K562 (cell line): Measurements from ENCODE around the gene ABI3BP. TPM values are rescaled to one million over a fixed set of nuclear protein-coding genes. Genes with fewer than 3 reads are reported as not detected.

ENCODE experiments used
- ATAC-seq: fragments of 200-7000 bp; cut with Tn5 transposase; 3 replicates; pipeline ENCODE4 v1.9.1; 2020; ENCODE audit warnings: moderate library complexity
- BruUV-seq: library from RNA; stranded (reverse); fragments of 400-500 nt; replicated peaks from 2 replicates; lab custom pipeline; 2021; lab: Mats Ljungman, UMichigan
- CTCF ChIA-PET: fragments of 300-600 bp; formaldehyde crosslinking; extraction: SDS; loops from one replicate; lab custom pipeline; 2021; ENCODE audit warnings: low intra/inter-chr PET ratio; lab: Yijun Ruan, JAX
- POLR2A ChIA-PET: fragments of 300-600, 350-650 bp; sonication (Branson Sonifier 250); formaldehyde crosslinking; extraction: SDS; loops from one replicate; lab custom pipeline; 2021; ENCODE audit warnings: antibody characterized with exemption, inconsistent platforms; lab: Yijun Ruan, JAX
- DNase-seq, 4 experiments: peaks; one replicate each; pipeline versions ENCODE4 v3.0.0 to v3.0.0-alpha.2; 2011 to 2018; ENCODE audit warnings: low spot score in 3 of 4, mixed read lengths in 3 of 4; ENCODE audit errors: extremely low read depth in 1 of 4
- FAIRE-seq: peaks from 2 replicates; lab custom pipeline; 2011; peaks lifted over from hg19 to GRCh38; lab: Jason Lieb, UNC
- H2AFZ ChIP-seq: 2 replicates; pipeline ENCODE4 v1.6.0; 2011; ENCODE audit warnings: low read depth, low read length, control low read depth, inconsistent platforms
- H3K27ac ChIP-seq: fragments of 200-600 bp; 3 replicates; pipeline ENCODE4 v1.8.0; 2011; ENCODE audit warnings: low read depth, mild to moderate bottlenecking, control low read depth, inconsistent platforms, low read length, moderate library complexity, mixed read lengths; ENCODE audit errors: extremely low read depth
- H3K27me3 ChIP-seq, 2 experiments: fragments of 300-600 bp in 1 of 2; 2 replicates in 1 of 2; 3 replicates in 1 of 2; pipeline versions ENCODE4 v1.6.0 to v1.8.0; 2011; ENCODE audit warnings: inconsistent platforms in 2 of 2, low read length in 2 of 2, mild to moderate bottlenecking in 1 of 2, mixed read lengths in 1 of 2, moderate library complexity in 1 of 2; ENCODE audit not compliant: control insufficient read depth in 2 of 2, insufficient read depth in 2 of 2
- H3K36me3 ChIP-seq: fragments of 300-600 bp; 3 replicates; pipeline ENCODE4 v1.8.0; 2011; ENCODE audit warnings: mild to moderate bottlenecking, low read length, inconsistent platforms; ENCODE audit not compliant: control insufficient read depth, insufficient read depth
- H3K4me1 ChIP-seq, 2 experiments: fragments of 200-600 bp in 1 of 2; replicated peaks in 1 of 2; 2 replicates in 1 of 2; 3 replicates in 1 of 2; pipeline versions ENCODE4 v1.5.1 to v1.8.0; 2011; ENCODE audit warnings: inconsistent platforms in 2 of 2, low read length in 2 of 2, mild to moderate bottlenecking in 1 of 2, mixed read lengths in 1 of 2, moderate library complexity in 1 of 2; ENCODE audit not compliant: control insufficient read depth in 2 of 2, insufficient read depth in 2 of 2
- H3K4me2 ChIP-seq: 2 replicates; pipeline ENCODE4 v1.6.1; 2011; ENCODE audit warnings: low read length, control low read depth, inconsistent platforms, mixed read lengths; ENCODE audit not compliant: insufficient read depth
- H3K4me3 ChIP-seq: fragments of 200-600 bp; sonication (generic), shearing (Covaris generic); 2 replicates; pipeline ENCODE4 v1.5.1; 2016; ENCODE audit warnings: control low read depth, inconsistent platforms
- H3K79me2 ChIP-seq: fragments of 200-600 bp; 3 replicates; pipeline ENCODE4 v1.8.0; 2011; ENCODE audit warnings: low read length, inconsistent platforms; ENCODE audit not compliant: control insufficient read depth, insufficient read depth
- H3K9ac ChIP-seq, 2 experiments: 2 replicates each; pipeline versions ENCODE4 v1.6.0 to v1.6.1; 2011; ENCODE audit warnings: low read depth in 2 of 2, low read length in 2 of 2, control low read depth in 1 of 2, inconsistent platforms in 1 of 2, mild to moderate bottlenecking in 1 of 2, mixed read lengths in 1 of 2; ENCODE audit not compliant: insufficient read depth in 1 of 2
- H3K9me1 ChIP-seq: one replicate; pipeline ENCODE4 v1.6.0; 2011; ENCODE audit warnings: inconsistent platforms, mild to moderate bottlenecking, low read length, moderate library complexity; ENCODE audit not compliant: control insufficient read depth, insufficient read depth
- H3K9me3 ChIP-seq: replicated peaks from 2 replicates; pipeline ENCODE4 v1.5.1; 2011; ENCODE audit warnings: low read depth, low read length, inconsistent platforms; ENCODE audit not compliant: control insufficient read depth, insufficient read depth
- H4K20me1 ChIP-seq: replicated peaks from 2 replicates; pipeline ENCODE4 v1.6.1; 2011; ENCODE audit warnings: low read length, inconsistent platforms, mixed read lengths; ENCODE audit not compliant: control insufficient read depth, insufficient read depth
- CBX2 ChIP-seq: fragments of 200-600 bp; sonication (generic); IDR thresholded peaks from one replicate; pipeline ENCODE4 v1.6.1; 2012; ENCODE audit warnings: mild to moderate bottlenecking, low read length, inconsistent platforms; ENCODE audit not compliant: insufficient read depth, poor library complexity, severe bottlenecking
- NCOA6 ChIP-seq: fragments of 450-650 bp; IDR thresholded peaks from 2 replicates; pipeline ENCODE4 v1.6.1; 2017; ENCODE audit warnings: mild to moderate bottlenecking
- NEUROD1 ChIP-seq: fragments of 150-350 bp; IDR thresholded peaks from 2 replicates; pipeline ENCODE4 v1.6.1; 2014; ENCODE audit warnings: borderline replicate concordance, low read length, low read depth; ENCODE audit not compliant: partially characterized antibody
- U2AF1 ChIP-seq: fragments of 200-400 bp; formaldehyde crosslinking; optimal IDR thresholded peaks from 2 replicates; pipeline ENCODE3; 2017; ENCODE audit warnings: mild to moderate bottlenecking, low read depth, low read length, moderate library complexity
- YBX1 ChIP-seq: fragments of 450-650 bp; IDR thresholded peaks from 2 replicates; pipeline ENCODE4 v1.7.1; 2016; ENCODE audit warnings: mild to moderate bottlenecking
- ZNF165 ChIP-seq: fragments of 250-450 bp; sonication (Bioruptor Pico); IDR thresholded peaks from 2 replicates; pipeline ENCODE4 v1.4.0; 2020; ENCODE audit warnings: borderline replicate concordance
- ZNF384 ChIP-seq: IDR thresholded peaks from 2 replicates; pipeline ENCODE4 v1.6.1; 2012; ENCODE audit warnings: low read depth, low read length, improper control_type of control experiment
- ZNF41 ChIP-seq: fragments of 250-450 bp; sonication (Bioruptor Pico); conservative IDR thresholded peaks from 2 replicates; pipeline ENCODE4 v1.4.0; 2020; ENCODE audit warnings: mild to moderate bottlenecking
- in situ Hi-C: fragments of 300-500 bp; cut with MboI; formaldehyde crosslinking; loops from 4 replicates; pipeline ENCODE4 v1.15.0; 2018; ENCODE audit warnings: inconsistent platforms, mixed read lengths
- intact Hi-C: fragments of 100-400 bp; cut with micrococcal nuclease; formaldehyde crosslinking; loops from 2 replicates; pipeline ENCODE4 v1.14.2; 2022
- polyA plus RNA-seq, 8 experiments: library from polyadenylated mRNA; depleted of rRNA in 4 of 8; stranded (reverse) in 5 of 8; unstranded in 3 of 8; fragments of >200 nt; fragmentation: Nextera tagmentation in 2 of 8; fragmentation: Illumina TruSeq in 1 of 8; extraction: Ambion mirVana in 2 of 8; extraction: Trizol in 1 of 8; gene quantifications; 2 replicates each; pipeline versions ENCODE4 v1.2.1 to v1.2.3, GENCODE V29; 2011 to 2014; ENCODE audit warnings: inconsistent platforms in 1 of 8, missing spikeins in 1 of 8
- total RNA-seq, 7 experiments: library from RNA; depleted of rRNA in 6 of 7; stranded (reverse); fragments of >200 nt in 6 of 7; fragmentation: Illumina TruSeq in 2 of 7; extraction: Trizol in 2 of 7; gene quantifications; 2 replicates each; pipeline versions ENCODE4 v1.2.1 to v1.2.3, GENCODE V29; 2011 to 2021; ENCODE audit warnings: low replicate concordance in 1 of 7
- TF ChIP-seq, protein P1 (sequence below): sonication (generic); formaldehyde crosslinking; IDR thresholded peaks from 2 replicates; pipeline ENCODE4 v1.8.1; 2023; ENCODE audit warnings: mild to moderate bottlenecking, missing genetic modification reagents
- TF ChIP-seq, protein P2 (sequence below): fragments of 450-650 bp; IDR thresholded peaks from 2 replicates; pipeline ENCODE4 v1.6.1; 2017; ENCODE audit warnings: antibody characterized with exemption, mild to moderate bottlenecking
- TF ChIP-seq, protein P3 (sequence below): sonication (generic); formaldehyde crosslinking; IDR thresholded peaks from 2 replicates; pipeline ENCODE4 v1.8.1; 2023; ENCODE audit warnings: mild to moderate bottlenecking, missing genetic modification reagents, moderate library complexity

The ABI3BP gene
- total and polyA plus RNA-seq, 9 of the 15 experiments (the other 6 are each of a cell fraction or from before 2014, with no cell fraction given), result 0.01 to 0.24 (median 0.06) TPM; not detected in 5

DNA sequence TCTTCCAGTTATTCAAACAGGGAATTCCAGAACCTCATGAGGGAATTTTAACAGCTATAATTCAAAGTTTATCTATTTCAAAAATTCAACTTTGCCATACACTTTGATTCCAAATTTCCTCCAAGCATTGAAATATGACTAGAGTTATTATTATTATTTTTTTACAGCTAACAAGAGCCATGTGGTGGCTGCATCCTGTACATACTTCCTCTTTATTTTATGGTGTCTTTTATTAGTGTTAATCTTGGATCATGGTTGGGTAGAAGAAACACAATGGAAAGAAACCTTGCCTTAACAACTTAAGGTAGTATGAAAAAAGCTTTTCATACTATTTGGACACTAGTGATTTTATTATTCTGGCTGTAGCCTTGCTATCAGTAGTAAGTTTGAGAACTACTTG lies 231.3 kb downstream of the ABI3BP start:
- Histone ChIP-seq H3K36me3 (no peaks in the 10 kb centered on the region), H3K27ac (no peak overlapping the region), H4K20me1 (no peaks in the 10 kb centered on the region), H2AFZ (no peak overlapping the region), H3K9ac (no peak overlapping the region), H3K4me3 (no peak overlapping the region)
- POLR2A ChIA-PET, result no interaction called here
- intact Hi-C loops, result no loop called here
- FAIRE-seq, result no peak
- no TSS peak for BruUV-seq
- no peak for TF ChIP-seq NCOA6
- no peak for TF ChIP-seq U2AF1
- no peak for TF ChIP-seq ZNF165
- TF ChIP-seq YBX1, result no peak
- TF ChIP-seq, protein P1, sequence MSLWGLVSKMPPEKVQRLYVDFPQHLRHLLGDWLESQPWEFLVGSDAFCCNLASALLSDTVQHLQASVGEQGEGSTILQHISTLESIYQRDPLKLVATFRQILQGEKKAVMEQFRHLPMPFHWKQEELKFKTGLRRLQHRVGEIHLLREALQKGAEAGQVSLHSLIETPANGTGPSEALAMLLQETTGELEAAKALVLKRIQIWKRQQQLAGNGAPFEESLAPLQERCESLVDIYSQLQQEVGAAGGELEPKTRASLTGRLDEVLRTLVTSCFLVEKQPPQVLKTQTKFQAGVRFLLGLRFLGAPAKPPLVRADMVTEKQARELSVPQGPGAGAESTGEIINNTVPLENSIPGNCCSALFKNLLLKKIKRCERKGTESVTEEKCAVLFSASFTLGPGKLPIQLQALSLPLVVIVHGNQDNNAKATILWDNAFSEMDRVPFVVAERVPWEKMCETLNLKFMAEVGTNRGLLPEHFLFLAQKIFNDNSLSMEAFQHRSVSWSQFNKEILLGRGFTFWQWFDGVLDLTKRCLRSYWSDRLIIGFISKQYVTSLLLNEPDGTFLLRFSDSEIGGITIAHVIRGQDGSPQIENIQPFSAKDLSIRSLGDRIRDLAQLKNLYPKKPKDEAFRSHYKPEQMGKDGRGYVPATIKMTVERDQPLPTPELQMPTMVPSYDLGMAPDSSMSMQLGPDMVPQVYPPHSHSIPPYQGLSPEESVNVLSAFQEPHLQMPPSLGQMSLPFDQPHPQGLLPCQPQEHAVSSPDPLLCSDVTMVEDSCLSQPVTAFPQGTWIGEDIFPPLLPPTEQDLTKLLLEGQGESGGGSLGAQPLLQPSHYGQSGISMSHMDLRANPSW, result no peak
- TF ChIP-seq, protein P2, sequence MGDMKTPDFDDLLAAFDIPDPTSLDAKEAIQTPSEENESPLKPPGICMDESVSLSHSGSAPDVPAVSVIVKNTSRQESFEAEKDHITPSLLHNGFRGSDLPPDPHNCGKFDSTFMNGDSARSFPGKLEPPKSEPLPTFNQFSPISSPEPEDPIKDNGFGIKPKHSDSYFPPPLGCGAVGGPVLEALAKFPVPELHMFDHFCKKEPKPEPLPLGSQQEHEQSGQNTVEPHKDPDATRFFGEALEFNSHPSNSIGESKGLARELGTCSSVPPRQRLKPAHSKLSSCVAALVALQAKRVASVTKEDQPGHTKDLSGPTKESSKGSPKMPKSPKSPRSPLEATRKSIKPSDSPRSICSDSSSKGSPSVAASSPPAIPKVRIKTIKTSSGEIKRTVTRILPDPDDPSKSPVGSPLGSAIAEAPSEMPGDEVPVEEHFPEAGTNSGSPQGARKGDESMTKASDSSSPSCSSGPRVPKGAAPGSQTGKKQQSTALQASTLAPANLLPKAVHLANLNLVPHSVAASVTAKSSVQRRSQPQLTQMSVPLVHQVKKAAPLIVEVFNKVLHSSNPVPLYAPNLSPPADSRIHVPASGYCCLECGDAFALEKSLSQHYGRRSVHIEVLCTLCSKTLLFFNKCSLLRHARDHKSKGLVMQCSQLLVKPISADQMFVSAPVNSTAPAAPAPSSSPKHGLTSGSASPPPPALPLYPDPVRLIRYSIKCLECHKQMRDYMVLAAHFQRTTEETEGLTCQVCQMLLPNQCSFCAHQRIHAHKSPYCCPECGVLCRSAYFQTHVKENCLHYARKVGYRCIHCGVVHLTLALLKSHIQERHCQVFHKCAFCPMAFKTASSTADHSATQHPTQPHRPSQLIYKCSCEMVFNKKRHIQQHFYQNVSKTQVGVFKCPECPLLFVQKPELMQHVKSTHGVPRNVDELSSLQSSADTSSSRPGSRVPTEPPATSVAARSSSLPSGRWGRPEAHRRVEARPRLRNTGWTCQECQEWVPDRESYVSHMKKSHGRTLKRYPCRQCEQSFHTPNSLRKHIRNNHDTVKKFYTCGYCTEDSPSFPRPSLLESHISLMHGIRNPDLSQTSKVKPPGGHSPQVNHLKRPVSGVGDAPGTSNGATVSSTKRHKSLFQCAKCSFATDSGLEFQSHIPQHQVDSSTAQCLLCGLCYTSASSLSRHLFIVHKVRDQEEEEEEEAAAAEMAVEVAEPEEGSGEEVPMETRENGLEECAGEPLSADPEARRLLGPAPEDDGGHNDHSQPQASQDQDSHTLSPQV, result no peak
- TF ChIP-seq CBX2, result no peak
- TF ChIP-seq, protein P3, sequence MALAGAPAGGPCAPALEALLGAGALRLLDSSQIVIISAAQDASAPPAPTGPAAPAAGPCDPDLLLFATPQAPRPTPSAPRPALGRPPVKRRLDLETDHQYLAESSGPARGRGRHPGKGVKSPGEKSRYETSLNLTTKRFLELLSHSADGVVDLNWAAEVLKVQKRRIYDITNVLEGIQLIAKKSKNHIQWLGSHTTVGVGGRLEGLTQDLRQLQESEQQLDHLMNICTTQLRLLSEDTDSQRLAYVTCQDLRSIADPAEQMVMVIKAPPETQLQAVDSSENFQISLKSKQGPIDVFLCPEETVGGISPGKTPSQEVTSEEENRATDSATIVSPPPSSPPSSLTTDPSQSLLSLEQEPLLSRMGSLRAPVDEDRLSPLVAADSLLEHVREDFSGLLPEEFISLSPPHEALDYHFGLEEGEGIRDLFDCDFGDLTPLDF (CRISPR knock-in tag), result no peak
- TF ChIP-seq ZNF384, result no peak
- TF ChIP-seq ZNF41 (CRISPR knock-in tag), result no peak
- no peak for TF ChIP-seq NEUROD1
- TF ChIP-seq, all 486 proteins: peak for 0
- ATAC-seq (no peak), DNase-seq (no peak)
- in situ Hi-C loops, result no loop called here
- Histone ChIP-seq H3K4me2 (no peak overlapping the region), H3K27me3 (no peaks in the 10 kb centered on the region), H3K9me3 (no peaks in the 10 kb centered on the region), H3K9me1 (no peaks in the 10 kb centered on the region), H3K79me2 (no peaks in the 10 kb centered on the region), H3K4me1 (no peaks in the 10 kb centered on the region; a peak in 2 of 5 replicates)
- CTCF ChIA-PET, result no interaction called here
